TTC549 (cell line): ENCODE data around the gene ABCF3.

Source experiments
- FAIRE-seq: peaks from 2 replicates; lab custom pipeline; 2012; peaks lifted over from hg19 to GRCh38; lab: Jason Lieb, UNC

The ABCF3 gene

GRCh38 chr3:184233127-184233843 lies 47.3 kb downstream of the ABCF3 start:
- FAIRE-seq: no peak

- no peak for FAIRE-seq
These were observed 48.2 kb downstream of the ABCF3 start for GRCh38 chr3:184234224-184234623.

- no peak for FAIRE-seq
These were observed 48.8 kb downstream of the ABCF3 start for GRCh38 chr3:184234671-184235380.

DNA sequence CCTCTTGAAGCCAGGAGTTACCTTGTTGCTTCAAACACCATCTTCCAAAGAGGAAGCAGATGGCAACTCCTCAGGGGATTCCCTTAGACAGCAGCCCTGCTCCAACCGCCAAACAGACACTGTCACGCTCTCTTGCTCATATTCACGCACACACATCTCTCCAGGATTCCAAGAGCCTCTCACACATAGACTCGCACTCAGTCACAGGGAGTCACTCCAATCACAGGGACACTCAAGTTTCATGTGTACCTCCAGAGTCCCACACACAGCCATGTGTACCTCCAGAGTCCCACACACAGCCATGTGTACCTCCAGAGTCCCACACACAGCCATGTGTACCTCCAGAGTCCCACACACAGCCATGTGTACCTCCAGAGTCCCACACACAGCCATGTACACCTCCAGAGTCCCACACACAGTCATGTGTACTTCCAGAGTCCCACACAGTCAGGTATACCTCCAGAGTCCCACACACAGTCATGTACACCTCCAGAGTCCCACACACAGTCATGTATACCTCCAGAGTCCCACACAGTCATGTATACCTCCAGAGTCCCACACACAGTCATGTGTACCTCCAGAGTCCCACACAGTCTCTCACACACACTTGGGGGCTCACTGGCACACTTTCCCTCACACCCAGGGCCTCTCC lies 49.5 kb downstream of the ABCF3 start:
- FAIRE-seq: no peak

DNA sequence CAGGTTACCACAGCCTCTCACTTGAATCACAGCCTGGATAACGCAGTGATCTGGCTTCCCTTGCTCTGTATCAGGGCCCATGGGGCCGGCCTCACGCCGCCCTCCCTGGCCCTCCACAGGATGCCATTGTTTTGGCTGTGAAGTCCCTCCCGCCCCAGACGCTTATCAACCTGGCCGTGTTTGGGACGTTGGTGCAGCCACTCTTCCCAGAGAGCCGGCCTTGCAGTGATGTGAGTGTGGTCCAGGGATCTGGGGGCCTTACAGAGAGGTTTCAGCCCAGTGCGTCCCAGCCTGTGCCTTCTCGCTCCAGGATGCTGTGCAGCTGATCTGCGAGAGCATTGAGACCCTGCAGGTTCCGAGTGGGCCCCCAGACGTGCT lies 50.0 kb downstream of the ABCF3 start:
- no peak for FAIRE-seq

- no peak for FAIRE-seq
These were observed 50.6 kb downstream of the ABCF3 start for GRCh38 chr3:184236636-184237035.

GRCh38 chr3:184237211-184237610 lies 51.2 kb downstream of the ABCF3 start:
- no peak for FAIRE-seq

GRCh38 chr3:184237807-184238206 lies 51.8 kb downstream of the ABCF3 start:
- FAIRE-seq: no peak

DNA sequence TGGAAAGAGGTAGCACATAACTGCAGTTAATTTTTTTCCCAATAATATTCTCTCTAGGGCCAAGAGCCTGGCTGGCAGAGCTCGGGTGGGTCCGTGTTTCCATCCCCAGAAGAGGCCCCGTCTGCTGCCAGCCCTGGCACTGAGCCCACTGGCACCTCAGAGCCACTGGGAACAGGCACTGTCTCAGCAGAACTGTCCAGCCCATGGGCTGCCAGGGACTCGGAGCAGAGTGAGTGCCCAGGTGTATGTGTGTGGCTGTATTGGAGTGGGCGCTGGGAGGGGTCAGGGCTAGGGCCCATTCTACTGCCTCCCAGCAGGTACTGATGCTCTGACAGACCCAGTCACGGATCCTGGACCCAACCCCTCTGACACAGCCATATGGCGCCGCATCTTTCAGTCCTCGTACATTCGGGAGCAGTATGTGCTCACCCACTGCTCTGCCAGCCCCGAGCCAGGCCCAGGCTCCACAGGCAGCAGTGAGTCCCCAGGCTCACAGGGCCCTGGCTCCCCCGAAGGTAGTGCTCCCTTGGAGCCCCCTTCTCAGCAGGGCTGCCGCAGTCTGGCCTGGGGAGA lies 52.3 kb downstream of the ABCF3 start:
- no peak for FAIRE-seq

- no peak for FAIRE-seq
These were observed 53.2 kb downstream of the ABCF3 start for GRCh38 chr3:184239221-184239620.

GRCh38 chr3:184239708-184240107 lies 53.7 kb downstream of the ABCF3 start:
- no peak for FAIRE-seq

DNA sequence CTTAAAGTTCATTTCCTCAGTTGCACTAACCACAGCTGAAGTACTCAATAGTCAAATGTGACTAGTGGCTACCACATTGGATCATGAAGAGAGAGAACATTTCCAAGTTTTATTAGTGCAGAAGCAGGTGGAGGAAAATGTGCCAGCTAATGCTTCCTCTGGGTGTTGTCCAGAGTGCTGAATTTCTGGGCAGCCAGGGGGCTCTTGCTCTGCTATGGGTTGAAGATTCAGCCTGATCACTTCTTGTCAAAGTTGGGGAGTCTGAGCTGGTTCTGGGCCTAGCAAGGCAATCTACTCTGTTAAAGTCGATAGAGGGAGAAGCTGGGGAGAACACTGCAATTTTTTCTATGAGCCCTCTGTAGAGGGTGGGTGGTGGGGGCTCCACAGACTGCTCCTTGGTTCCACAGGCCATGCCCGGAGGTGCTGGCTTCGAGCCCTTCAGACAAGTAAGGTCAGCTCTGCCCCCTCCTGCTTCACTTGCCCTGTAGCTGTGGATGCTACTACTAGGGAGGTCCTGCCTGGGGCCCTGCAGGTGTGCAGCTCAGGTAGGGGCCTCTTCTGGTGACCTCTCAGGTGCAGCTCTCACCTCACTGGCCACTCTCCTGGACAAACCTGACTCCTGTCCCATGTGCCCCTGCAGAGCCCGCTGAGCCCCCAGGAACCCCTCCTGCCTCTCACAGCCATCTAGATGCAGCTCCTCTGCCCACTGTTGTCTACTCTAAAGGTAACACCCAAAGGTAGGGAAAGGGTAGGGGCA lies 54.6 kb downstream of the ABCF3 start:
- FAIRE-seq: no peak

GRCh38 chr3:184241141-184241446 lies 55.1 kb downstream of the ABCF3 start:
- no peak for FAIRE-seq

GRCh38 chr3:184241447-184242296 lies 55.7 kb downstream of the ABCF3 start:
- FAIRE-seq: no peak

DNA sequence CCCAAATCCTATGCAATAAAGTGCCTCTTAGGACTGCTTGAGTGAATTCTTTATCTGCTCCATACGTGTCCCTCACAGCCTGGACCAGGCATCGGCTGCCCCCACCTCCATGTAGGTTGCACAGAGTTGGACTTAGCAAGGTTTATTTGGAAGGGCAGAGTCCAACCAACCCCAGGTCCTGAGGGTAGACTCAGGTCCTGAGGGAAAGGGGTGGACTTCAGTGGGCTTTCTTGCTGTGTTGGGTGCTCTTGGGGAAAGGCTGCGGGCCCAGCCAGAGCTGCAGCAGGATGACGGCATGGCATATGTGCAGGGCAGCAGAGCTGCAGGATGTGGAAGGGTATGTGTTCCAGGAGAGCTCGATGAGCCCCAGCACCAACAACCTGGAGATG lies 56.3 kb downstream of the ABCF3 start:
- no peak for FAIRE-seq
